HG03097 (cell line): Measurements from ENCODE around the gene REEP3.

Source experiments
- ATAC-seq: cut with Tn5 transposase; IDR thresholded peaks from one replicate; pipeline ENCODE4 v1.9.1; 2021; ENCODE audit not compliant: unreplicated experiment, low FRiP score

REEP3 gene

GRCh38 chr10:63628526-63629362, 107.5 kb downstream of the REEP3 start:
- ATAC-seq, result peak; percentile 29

GRCh38 chr10:63629363-63630084, 108.3 kb downstream of the REEP3 start:
- peak; percentile 39 for ATAC-seq

GRCh38 chr10:63630085-63630930, 109.1 kb downstream of the REEP3 start:
- ATAC-seq, result peak; percentile 51

- no peak for ATAC-seq
Measured at GRCh38 chr10:63630931-63631680, 109.9 kb downstream of the REEP3 start.

- ATAC-seq, result no peak
Measured at GRCh38 chr10:63631991-63632390, 110.8 kb downstream of the REEP3 start.

- no peak for ATAC-seq
Measured at GRCh38 chr10:63633677-63634487, 112.7 kb downstream of the REEP3 start.

GRCh38 chr10:63634488-63635065, 113.4 kb downstream of the REEP3 start:
- no peak for ATAC-seq

- ATAC-seq, result no peak
Measured at GRCh38 chr10:63636812-63637211, 115.6 kb downstream of the REEP3 start.

GRCh38 chr10:63637901-63638327, 116.7 kb downstream of the REEP3 start:
- ATAC-seq, result no peak

- ATAC-seq, result no peak
Measured at GRCh38 chr10:63641366-63641765, 120.2 kb downstream of the REEP3 start.

- ATAC-seq, result no peak
Measured at GRCh38 chr10:63641799-63642198, 120.6 kb downstream of the REEP3 start.

- ATAC-seq, result no peak
Measured at GRCh38 chr10:63642808-63643207, 121.6 kb downstream of the REEP3 start.

- no peak for ATAC-seq
Measured at GRCh38 chr10:63644418-63645142, 123.4 kb downstream of the REEP3 start.

- no peak for ATAC-seq
Measured at GRCh38 chr10:63645195-63645594, 124.0 kb downstream of the REEP3 start.

GRCh38 chr10:63646491-63646890, 125.3 kb downstream of the REEP3 start:
- ATAC-seq, result no peak

- ATAC-seq, result no peak
Measured at GRCh38 chr10:63651864-63652263, 130.7 kb downstream of the REEP3 start.

GRCh38 chr10:63653747-63654146, 132.5 kb downstream of the REEP3 start:
- no peak for ATAC-seq

GRCh38 chr10:63657761-63658160, 136.6 kb downstream of the REEP3 start:
- ATAC-seq, result no peak
